Ishikawa (cell line): Measurements from ENCODE around the gene KCNIP4.

ENCODE experiments used
- CEBPB ChIP-seq: IDR thresholded peaks from 2 replicates; pipeline ENCODE4 v1.6.1; 2012
- CREB1 ChIP-seq: IDR thresholded peaks from 2 replicates; pipeline ENCODE4 v1.6.1; 2012; ENCODE audit warnings: low read depth
- EGR1 ChIP-seq: IDR thresholded peaks from 2 replicates; pipeline ENCODE4 v1.6.1; 2012
- EP300 ChIP-seq: IDR thresholded peaks from 2 replicates; pipeline ENCODE4 v1.6.1; 2012; ENCODE audit warnings: borderline replicate concordance
- FOXM1 ChIP-seq: IDR thresholded peaks from 2 replicates; pipeline ENCODE4 v1.6.1; 2012; ENCODE audit warnings: low read depth, borderline replicate concordance
- NFIC ChIP-seq: IDR thresholded peaks from 2 replicates; pipeline ENCODE4 v1.6.1; 2012
- RAD21 ChIP-seq: IDR thresholded peaks from 2 replicates; pipeline ENCODE4 v1.6.1; 2012; ENCODE audit warnings: low read depth
- REST ChIP-seq: IDR thresholded peaks from 2 replicates; pipeline ENCODE4 v1.6.1; 2012; ENCODE audit warnings: low read depth, mild to moderate bottlenecking
- TAF1 ChIP-seq: IDR thresholded peaks from 2 replicates; pipeline ENCODE4 v1.6.1; 2012; ENCODE audit warnings: low read depth, mild to moderate bottlenecking
- TCF12 ChIP-seq: IDR thresholded peaks from 2 replicates; pipeline ENCODE4 v1.6.1; 2012; ENCODE audit warnings: low read depth
- TEAD4 ChIP-seq: IDR thresholded peaks from 2 replicates; pipeline ENCODE4 v1.6.1; 2012
- USF1 ChIP-seq: IDR thresholded peaks from 2 replicates; pipeline ENCODE4 v1.6.1; 2012
- YY1 ChIP-seq: IDR thresholded peaks from 2 replicates; pipeline ENCODE4 v1.6.1; 2012; ENCODE audit warnings: low read depth
- ZBTB7A ChIP-seq: IDR thresholded peaks from 2 replicates; pipeline ENCODE4 v1.6.1; 2012; ENCODE audit warnings: low read depth
- TF ChIP-seq, protein P1 (sequence below): IDR thresholded peaks from 2 replicates; pipeline ENCODE4 v1.6.1; 2012

The KCNIP4 gene

DNA sequence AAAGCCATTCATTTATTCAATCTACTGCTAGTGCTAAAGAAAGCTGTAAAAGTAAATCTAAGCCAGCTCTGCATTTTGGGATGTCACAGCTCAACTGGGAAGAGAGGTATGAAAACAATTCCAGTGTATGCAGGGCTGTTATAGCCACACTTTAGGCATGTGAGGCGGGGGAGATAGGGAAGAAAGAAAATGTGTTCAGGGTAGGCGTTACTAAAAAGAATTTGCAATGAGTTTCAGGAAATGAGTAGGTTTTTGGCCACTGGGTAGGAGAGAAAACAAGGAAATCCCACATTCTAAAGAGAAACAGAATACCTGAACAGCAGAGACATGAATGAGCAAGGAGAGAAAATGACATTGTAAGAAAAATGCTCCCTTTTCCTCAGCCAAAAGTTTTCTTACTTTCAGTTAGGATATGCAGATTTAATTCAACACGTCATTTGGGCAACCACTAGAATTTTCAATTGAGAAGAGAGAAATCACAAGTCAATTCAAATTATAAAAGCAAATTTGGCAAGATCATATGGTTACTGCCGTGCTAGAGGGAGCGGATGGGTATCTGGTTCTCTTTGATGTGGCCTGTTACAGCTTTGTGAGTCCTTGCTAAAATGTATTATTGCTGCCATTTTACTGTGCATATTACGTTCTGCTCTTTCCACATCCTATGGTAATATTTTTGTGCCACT, 226.3 kb downstream of the KCNIP4 start:
- TF ChIP-seq TEAD4 (no peak), EGR1 (no peak), NFIC (no peak), CEBPB (no peak), USF1 (no peak)

- TF ChIP-seq NFIC (no peak), CEBPB (no peak), CREB1 (no peak), REST (no peak), TEAD4 (no peak), RAD21 (no peak), EP300 (no peak), YY1 (no peak), EGR1 (no peak)
Observed at GRCh38 chr4:21716531-21716930, 232.0 kb downstream of the KCNIP4 start.

DNA sequence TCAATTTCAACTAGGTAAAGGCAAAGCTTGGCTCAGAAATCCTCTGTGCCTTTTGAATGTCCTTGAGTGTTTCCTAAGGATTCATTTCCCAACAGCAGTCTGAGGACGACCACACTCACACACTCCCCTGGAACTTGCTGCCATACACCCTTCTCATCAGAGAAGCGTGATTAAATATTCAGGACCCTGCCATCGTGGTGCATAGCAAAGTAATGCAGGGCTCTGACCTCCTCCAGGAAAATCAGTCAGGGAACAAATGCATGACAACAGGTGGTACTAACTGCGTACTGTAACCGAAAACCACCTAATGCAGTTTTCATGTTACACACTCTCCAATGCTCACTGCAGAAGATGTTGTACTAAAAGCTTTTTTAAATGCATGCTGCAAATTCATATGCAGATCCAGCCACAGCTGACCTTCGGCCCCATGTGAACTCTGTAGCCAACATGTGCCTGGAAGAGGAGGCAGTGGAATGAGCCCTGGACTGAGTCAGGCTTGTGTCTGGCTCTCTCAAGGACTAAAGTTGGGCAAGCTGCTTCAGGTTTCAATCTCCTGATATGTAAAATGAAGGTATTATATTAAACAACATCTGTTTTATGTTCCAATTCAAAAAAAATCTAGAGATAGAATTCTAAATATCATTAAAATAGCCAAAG, 238.3 kb downstream of the KCNIP4 start:
- TF ChIP-seq NFIC = no peak
- no peak for TF ChIP-seq EGR1
- TF ChIP-seq CREB1 = no peak
- no peak for TF ChIP-seq ZBTB7A
- no peak for TF ChIP-seq TAF1
- TF ChIP-seq YY1 = no peak
- TF ChIP-seq, protein P1, sequence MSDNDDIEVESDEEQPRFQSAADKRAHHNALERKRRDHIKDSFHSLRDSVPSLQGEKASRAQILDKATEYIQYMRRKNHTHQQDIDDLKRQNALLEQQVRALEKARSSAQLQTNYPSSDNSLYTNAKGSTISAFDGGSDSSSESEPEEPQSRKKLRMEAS = no peak
- no peak for TF ChIP-seq TCF12
- no peak for TF ChIP-seq REST
- TF ChIP-seq CEBPB = no peak
- TF ChIP-seq USF1 = no peak
- no peak for TF ChIP-seq RAD21
- TF ChIP-seq TEAD4 = no peak

GRCh38 chr4:21709761-21710160, 238.8 kb downstream of the KCNIP4 start:
- TF ChIP-seq NFIC (no peak), EP300 (no peak), CEBPB (no peak), RAD21 (no peak), FOXM1 (no peak), CREB1 (no peak), EGR1 (no peak), TCF12 (no peak), YY1 (no peak), ZBTB7A (no peak), USF1 (no peak), TEAD4 (no peak), TAF1 (no peak)
- TF ChIP-seq, protein P1 = no peak

GRCh38 chr4:21709031-21709430, 239.5 kb downstream of the KCNIP4 start:
- no peak for TF ChIP-seq USF1
- TF ChIP-seq EGR1 = no peak
- TF ChIP-seq FOXM1 = no peak
- TF ChIP-seq CEBPB = no peak
- no peak for TF ChIP-seq TCF12
- TF ChIP-seq REST = no peak
- no peak for TF ChIP-seq YY1
- TF ChIP-seq TAF1 = no peak
- no peak for TF ChIP-seq EP300
- TF ChIP-seq, protein P1 = no peak
- no peak for TF ChIP-seq ZBTB7A
- no peak for TF ChIP-seq CREB1
- no peak for TF ChIP-seq NFIC
